GM19023 (cell line): ENCODE measurements around the gene CBX4.
A peak's percentile ranks its signal among the peaks of the same experiment; 100 is the strongest.

Experiments used
- ATAC-seq: cut with Tn5 transposase; IDR thresholded peaks from one replicate; pipeline ENCODE4 v1.9.1; 2021; ENCODE audit warnings: mild to moderate bottlenecking, moderate library complexity; ENCODE audit not compliant: unreplicated experiment

CBX4 gene

GRCh38 chr17:79839356-79840268, at the start of gene CBX4:
Gene CBX4 (minus strand): TSS chr17:79839440. CDS start chr17:79839251, 189 bp downstream.
- peak; percentile 65 for ATAC-seq

GRCh38 chr17:79888009-79888540, 48.8 kb upstream of the CBX4 start:
- ATAC-seq, result no peak

- no peak for ATAC-seq
Observed at GRCh38 chr17:79887451-79887991, 48.3 kb upstream of the CBX4 start.

- ATAC-seq, result no peak
Observed at GRCh38 chr17:79883202-79883601, 44.0 kb upstream of the CBX4 start.

GRCh38 chr17:79878329-79878947, 39.2 kb upstream of the CBX4 start:
- no peak for ATAC-seq

- no peak for ATAC-seq
Observed at GRCh38 chr17:79877041-79877440, 37.8 kb upstream of the CBX4 start.

- no peak for ATAC-seq
Observed at GRCh38 chr17:79875511-79875910, 36.3 kb upstream of the CBX4 start.

GRCh38 chr17:79874329-79874981, 35.2 kb upstream of the CBX4 start:
- ATAC-seq, result no peak

- no peak for ATAC-seq
Observed at GRCh38 chr17:79873583-79873982, 34.3 kb upstream of the CBX4 start.

GRCh38 chr17:79872762-79873161, 33.5 kb upstream of the CBX4 start:
- ATAC-seq, result no peak

- no peak for ATAC-seq
Observed at GRCh38 chr17:79871131-79871530, 31.9 kb upstream of the CBX4 start.

GRCh38 chr17:79870540-79870939, 31.3 kb upstream of the CBX4 start:
- no peak for ATAC-seq

- no peak for ATAC-seq
Observed at GRCh38 chr17:79866791-79867518, 27.7 kb upstream of the CBX4 start.

GRCh38 chr17:79865351-79866210, 26.3 kb upstream of the CBX4 start:
- no peak for ATAC-seq

GRCh38 chr17:79864617-79865250, 25.5 kb upstream of the CBX4 start:
- ATAC-seq, result no peak

- ATAC-seq, result no peak
Observed at GRCh38 chr17:79864147-79864546, 24.9 kb upstream of the CBX4 start.

GRCh38 chr17:79862771-79863440, 23.7 kb upstream of the CBX4 start:
- no peak for ATAC-seq

- ATAC-seq, result no peak
Observed at GRCh38 chr17:79862238-79862637, 23.0 kb upstream of the CBX4 start.
